GM12875 (cell line): ENCODE measurements around the gene ZNF223.
A peak's percentile ranks its signal among the peaks of the same experiment; 100 is the strongest.

Source experiments
- H3K4me3 ChIP-seq: one replicate; pipeline ENCODE4 v1.5.1; 2011; ENCODE audit warnings: low read depth, low read length, control low read depth
- TF ChIP-seq, protein P1 (sequence below): IDR thresholded peaks from 2 replicates; pipeline ENCODE4 v1.5.1; 2011; ENCODE audit warnings: low read depth, mild to moderate bottlenecking, control low read depth, inconsistent platforms, low read length, moderate library complexity, borderline replicate concordance; ENCODE audit not compliant: insufficient read depth

Gene ZNF223

DNA sequence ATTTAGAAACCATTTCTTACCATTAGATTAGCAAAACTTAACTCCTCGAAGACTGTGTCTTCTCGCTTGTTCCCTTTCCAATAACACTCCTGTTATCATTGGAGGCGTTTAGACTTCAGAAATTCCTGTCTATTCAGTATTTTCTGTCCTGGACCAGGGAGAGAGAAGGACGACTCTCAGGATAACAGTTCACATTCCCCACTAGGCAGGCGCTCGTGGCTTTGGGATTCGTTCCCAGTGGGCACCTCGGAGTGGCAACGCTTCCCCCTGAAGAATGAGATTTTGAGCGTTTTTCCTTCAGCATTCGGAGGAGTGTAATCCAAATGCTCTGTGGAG, 60.9 kb downstream of the ZNF223 start:
- H3K4me3 ChIP-seq, result peak overlapping the region; percentile 69
- TF ChIP-seq, protein P1, sequence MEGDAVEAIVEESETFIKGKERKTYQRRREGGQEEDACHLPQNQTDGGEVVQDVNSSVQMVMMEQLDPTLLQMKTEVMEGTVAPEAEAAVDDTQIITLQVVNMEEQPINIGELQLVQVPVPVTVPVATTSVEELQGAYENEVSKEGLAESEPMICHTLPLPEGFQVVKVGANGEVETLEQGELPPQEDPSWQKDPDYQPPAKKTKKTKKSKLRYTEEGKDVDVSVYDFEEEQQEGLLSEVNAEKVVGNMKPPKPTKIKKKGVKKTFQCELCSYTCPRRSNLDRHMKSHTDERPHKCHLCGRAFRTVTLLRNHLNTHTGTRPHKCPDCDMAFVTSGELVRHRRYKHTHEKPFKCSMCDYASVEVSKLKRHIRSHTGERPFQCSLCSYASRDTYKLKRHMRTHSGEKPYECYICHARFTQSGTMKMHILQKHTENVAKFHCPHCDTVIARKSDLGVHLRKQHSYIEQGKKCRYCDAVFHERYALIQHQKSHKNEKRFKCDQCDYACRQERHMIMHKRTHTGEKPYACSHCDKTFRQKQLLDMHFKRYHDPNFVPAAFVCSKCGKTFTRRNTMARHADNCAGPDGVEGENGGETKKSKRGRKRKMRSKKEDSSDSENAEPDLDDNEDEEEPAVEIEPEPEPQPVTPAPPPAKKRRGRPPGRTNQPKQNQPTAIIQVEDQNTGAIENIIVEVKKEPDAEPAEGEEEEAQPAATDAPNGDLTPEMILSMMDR, result no peak

- H3K4me3 ChIP-seq, result peak within 1 kb of the TSS; percentile 69
- TF ChIP-seq, protein P1, result no peak
Observed at GRCh38 chr19:44113138-44113783, 61.4 kb downstream of the ZNF223 start, which contains the start of gene ZNF225. TSS of gene ZNF225 (plus strand) at chr19:44113399. CDS start at chr19:44115828, 2,429 bp downstream.

GRCh38 chr19:44113784-44114390, 62.1 kb downstream of the ZNF223 start:
- TF ChIP-seq, protein P1, result no peak
- peak overlapping the region; percentile 69 for H3K4me3 ChIP-seq
